DND-41 (cell line): ENCODE measurements around the gene FANCE.

ENCODE experiments used
- CTCF ChIP-seq: IDR thresholded peaks from 2 replicates; pipeline ENCODE4 v1.5.1; 2012; ENCODE audit warnings: borderline replicate concordance, low read length, moderate library complexity, mild to moderate bottlenecking; ENCODE audit not compliant: poor library complexity, severe bottlenecking; ENCODE audit errors: extremely low read depth
- EZH2 ChIP-seq: IDR thresholded peaks from 3 replicates; pipeline ENCODE4 v1.6.1; 2012; ENCODE audit warnings: borderline replicate concordance, low read depth, mild to moderate bottlenecking, moderate library complexity, low read length, inconsistent platforms; ENCODE audit not compliant: severe bottlenecking

DNA sequence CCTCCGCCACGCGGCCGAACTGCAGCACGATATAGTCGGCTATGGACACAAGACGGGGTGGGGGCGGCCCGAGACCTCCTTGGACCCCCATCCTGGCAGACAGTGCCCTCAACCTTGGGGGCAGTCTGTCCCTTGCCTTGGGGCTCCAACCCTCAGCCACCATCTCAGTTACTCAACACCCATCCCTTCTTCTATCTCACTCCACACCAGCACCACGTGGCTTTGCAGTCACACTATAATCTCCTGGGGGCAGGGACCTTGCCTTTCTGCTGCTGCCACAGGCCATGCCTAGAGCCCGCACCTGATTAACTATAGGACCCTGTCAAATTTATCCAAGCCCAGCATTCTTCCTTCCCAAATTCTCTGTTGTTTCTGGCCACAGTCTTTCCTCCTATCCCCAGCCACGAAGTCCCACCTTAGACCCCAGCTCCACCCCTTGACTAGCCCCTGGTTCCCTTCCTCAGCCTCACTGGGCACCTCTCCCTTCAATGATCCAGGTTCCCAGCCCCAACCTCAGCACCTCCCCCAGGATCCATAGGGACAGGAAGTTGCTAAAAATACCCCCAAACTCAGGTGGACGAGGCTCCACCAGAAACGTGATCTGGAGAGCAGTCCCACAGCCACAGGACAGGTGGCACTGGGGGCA, 46.4 kb downstream of the FANCE start:
- TF ChIP-seq CTCF (no peak), EZH2 (no peak)
